GM21717 (cell line): ENCODE results near the gene NAPB.
A peak's percentile ranks its signal among the peaks of the same experiment; 100 is the strongest.
"Not testable (repeated sequence)": the region's sequence is repeated elsewhere in the genome, so short reads cannot be mapped to it uniquely, and the experiment has no call there.

Experiments used
- ATAC-seq: cut with Tn5 transposase; IDR thresholded peaks from one replicate; pipeline ENCODE4 v1.9.1; 2021; ENCODE audit warnings: mild to moderate bottlenecking, moderate library complexity; ENCODE audit not compliant: unreplicated experiment

The NAPB gene

DNA sequence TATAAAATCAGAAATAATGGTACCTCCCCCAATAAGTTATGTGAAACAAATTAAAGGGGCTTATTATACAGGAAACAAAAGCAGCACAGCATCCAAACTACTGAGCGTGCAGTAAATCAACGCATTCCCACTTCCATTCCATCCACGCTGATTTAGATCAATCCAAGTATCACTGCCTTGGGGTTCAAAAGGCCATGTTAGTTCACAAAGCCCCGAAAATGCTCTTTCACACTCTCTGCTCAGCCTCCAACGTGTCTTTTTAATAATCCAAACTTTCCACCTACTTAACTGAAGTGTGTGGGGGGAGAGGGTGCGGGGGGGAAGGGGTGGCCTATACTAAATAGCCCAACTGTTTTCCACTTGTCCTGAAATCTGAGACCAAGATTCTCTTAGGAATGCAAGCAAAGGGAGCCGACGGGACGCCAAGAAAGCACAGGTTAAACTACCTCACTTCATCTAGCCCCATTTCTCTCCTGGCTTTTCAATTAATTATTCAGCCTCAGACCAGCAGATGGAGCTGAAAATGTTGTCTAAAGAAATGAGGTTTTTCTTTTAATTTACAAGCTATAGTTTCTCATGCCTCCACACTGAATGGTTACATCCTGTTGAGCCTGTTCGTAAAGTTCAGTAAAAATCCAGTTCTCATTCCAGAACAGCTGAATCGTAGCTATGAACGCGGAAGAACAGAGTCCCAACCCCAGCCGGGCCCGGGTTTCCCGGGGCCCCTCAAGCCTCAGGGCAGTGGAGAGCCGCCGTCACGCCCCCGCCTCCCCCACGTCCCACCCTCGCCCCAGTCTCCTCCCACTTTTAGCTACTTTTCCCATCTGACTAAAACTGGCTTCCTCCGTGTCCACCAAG, 71.7 kb downstream of the NAPB start:
- ATAC-seq = peak; percentile 36

DNA sequence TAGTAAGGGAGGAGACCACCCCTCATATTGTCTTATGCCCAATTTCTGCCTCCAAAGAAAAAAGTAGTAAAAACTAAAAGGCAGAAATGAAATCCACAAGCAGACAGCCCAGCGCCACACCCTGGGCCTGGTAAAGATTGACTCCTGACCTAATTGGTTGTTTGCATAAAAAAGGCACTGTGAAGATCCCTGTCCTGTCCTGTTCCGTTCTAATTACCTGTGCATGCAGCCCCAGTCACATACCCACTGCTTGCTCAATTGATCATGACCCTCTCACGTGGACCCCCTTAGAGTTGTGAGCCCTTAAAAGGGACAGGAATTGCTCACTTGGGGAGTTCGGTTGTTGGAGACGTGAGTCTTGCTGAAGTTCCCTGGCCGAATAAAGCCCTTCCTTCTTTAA, 72.8 kb downstream of the NAPB start:
- ATAC-seq = not testable (repeated sequence)

DNA sequence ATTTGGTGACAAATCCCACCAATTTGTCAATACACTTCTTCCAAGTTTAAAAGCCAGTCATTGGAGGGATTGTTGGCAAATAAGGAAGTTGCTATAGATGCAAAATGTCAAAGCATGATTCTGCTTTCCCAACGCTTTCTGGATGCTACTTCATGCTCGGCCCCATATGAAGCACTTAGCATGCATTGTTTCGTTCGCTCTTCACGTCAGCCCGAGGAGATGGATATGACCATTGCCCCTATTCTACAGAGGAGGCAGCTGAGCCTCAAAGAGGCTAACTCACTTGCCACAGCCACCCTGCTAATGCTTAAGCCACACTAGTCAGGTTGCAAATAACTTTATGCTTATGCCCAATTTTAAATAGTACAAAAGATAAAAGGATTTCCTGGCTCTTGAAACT, 73.5 kb downstream of the NAPB start:
- ATAC-seq = no peak

DNA sequence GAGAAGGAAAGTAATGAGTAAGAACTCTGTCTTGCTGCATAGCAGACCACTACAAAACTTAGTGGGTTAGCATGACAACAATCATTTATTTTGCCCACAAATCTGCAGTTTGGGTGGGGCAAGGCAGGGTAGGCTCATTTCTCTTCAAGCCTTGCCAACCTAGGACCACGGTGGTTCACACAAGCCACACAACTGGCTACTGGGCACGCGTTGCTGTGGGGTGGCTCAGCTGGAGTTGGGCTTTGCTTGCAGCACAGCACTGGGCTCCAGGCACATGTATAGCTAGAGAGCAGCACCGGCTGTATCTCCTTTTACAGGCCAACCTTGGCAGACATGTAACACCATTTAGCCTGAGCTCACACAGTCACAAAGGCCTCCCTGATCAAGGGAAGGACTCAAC, 75.3 kb downstream of the NAPB start:
- no peak for ATAC-seq

DNA sequence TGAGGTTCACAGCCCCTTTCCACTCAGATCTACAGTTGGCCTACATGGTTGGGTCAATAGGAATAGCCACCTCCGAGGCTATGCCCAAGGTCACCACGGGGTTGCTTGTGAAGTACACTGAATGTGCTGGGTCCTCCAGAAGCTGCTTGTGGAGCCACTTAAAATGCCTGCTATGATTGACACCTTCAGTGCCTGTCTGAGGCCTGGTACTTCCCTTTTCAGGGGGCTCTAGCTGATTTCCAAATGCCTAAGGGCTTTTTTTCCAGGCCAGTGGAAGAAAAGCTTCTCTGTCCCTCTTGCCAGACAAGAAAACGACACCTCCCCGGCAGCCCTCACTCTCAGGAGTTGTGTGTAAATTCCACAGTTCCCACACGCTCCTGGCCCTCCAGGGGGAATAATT, 77.0 kb downstream of the NAPB start:
- ATAC-seq = no peak

DNA sequence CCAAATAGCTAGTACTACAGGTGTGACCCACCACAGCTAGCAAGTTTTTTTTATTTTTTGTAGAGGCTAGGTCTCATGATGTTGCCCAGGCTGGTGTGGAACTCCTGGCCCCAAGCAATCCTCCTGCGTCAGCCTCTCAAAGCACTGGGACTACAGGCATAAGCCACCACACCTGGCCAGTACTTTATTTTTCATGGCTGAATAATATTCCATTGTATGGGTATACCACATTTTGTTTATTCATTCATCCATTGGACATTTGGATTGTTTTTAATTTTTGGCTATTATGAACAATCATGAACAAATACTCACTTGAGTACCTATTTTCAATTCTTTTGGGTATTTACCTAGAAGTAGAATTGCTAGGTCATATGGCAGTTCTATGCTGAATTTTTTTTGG, 77.7 kb downstream of the NAPB start:
- ATAC-seq = no peak

DNA sequence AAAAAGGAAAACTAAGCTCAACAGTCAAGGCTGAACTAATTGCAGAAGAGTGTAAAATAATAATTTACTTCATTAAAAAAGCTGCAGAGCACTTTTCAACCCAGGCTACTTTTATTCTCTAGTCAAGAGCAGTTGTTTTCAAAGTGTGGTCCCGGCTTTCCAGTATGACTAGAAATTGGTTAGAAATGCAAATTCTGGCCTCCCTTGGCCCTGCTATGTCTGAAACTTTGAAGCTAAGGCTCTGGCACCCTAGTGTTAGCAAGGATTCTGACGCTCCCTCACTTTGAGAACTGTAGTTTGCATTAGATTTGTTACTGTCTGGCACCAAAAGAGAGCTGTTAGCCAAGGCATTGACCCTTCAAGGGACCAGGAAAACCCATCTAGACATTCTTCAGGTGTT, 80.2 kb downstream of the NAPB start:
- no peak for ATAC-seq

DNA sequence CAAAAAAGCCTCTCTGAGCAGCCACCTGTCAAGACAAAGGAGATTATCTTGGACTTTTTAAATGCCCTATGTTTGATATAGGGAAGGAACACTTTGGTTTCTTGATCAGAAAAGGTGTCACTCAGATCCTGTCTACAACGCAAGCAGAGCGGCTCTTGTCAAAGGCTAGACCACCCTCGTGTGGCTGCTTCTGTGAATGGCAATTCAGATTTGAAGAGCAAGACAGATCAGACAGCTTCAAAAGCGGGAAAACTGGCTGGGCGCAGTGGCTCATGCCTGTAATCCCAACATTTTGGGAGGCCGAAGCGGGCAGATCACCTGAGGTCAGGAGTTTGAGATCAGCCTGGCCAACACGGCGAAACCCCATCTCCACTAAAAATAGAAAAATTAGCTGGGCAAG, 80.8 kb downstream of the NAPB start:
- no peak for ATAC-seq

DNA sequence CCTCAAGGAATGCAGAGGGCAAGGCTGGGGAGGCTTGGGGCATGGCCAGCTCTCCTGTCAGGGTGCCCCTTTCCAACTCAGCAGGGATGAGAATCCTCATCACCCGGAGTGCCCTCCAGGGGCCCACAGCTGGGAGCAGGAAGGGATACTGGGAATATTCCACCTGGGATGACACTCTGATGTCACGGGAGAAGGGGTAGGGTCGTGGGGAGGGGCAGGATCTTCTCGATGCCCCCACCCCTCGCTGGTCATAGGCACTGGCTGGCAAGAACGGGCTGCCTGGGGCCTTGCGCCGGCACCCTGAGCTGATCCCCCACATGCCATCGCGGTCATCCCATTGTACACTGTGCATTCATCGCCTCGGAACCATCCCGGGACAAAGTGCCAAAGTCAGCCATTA, 81.3 kb downstream of the NAPB start:
- no peak for ATAC-seq

DNA sequence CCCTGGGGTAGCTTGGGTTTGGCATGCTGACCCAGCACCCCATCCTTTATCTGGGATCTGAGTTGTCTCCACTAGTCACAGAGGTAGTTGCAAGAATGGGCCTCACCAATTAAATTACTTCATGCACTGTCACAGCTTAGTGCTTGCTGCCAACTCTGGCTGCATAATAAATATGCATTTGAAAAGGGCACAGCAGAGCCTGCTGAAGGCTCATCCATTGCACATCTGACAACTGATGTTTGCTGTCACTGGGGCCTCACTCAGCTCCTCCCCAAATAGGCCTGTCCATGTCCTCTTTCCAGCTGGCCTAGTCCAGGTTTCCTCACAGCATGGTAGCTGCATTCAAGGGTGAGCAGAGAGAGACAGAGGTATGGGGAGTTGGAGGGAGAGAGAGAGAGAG, 84.0 kb downstream of the NAPB start:
- no peak for ATAC-seq

DNA sequence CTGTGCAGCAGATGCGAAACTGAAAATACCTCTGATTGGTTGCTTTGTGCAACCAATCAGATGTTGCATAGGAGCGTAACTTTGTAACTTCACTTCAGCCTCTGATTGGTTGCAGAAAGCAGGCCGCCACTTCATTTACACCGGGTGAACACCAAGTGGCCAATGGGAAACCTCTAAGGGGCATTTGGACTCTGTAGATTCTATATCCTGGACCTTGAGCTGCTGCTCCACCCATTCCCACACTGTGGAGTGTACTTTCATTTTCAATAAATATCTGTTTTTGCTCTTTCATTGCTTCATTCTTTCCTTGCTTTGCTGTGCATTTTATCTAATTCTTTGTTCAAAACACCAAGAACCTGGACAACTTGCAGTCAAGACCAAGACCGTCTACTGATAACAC, 84.8 kb downstream of the NAPB start:
- ATAC-seq = no peak

DNA sequence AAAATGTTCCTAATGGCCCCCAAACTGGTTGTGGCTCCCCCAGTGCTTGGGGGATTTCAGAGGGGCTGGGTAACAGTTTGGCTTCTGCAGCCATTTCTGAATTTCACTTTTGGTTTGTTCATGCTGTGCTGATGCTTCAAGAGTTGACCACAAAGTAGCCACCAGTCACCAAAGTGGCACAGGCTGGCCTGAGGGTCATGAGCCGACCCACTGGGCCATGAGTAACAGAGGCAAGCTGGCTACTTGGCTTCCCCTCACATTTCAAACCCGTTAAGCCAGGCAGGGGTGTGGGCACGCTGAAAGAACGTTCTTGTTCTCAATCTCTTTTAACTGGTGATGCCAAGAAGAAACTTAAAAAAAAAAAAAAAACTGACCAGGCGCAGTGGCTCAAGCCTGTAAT, 85.8 kb downstream of the NAPB start:
- no peak for ATAC-seq

DNA sequence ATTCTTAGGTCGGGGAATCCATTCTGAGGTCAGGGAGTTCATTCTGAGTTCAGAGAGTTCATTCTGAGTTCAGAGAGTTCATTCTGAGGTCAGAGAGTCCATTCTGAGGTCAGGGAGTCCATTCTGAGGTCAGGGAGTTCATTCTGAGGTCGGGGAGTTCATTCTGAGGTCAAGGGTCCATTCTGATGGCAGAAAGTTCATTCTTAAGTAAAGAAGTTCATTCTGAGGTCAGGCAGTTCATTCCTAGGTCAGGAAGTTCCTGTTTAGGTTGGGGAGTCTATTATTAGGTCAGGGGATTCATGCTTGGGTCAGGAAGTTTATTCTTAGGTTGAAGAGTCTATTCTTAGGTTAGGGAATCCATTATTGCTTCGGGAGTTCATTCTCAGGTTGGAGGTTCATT, 87.2 kb downstream of the NAPB start:
- ATAC-seq = no peak

DNA sequence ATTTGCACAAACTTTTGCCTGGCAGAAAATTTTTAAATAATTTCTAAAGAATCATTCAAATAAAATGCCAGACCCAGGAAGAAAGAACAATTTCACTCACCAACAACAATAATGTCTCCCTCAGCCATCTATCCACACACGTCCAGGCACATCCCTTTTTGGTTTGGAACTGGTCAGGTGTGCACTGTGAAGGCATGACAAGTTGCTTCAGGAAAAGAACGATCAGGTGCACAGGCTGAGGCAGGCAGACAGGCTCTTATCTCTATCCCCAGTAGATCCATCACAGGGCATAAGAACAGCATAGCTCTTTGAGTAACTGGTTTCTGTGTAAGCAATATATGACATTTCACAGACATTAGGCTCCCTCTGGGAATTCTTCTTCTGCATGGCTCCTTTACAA, 88.8 kb downstream of the NAPB start:
- no peak for ATAC-seq

DNA sequence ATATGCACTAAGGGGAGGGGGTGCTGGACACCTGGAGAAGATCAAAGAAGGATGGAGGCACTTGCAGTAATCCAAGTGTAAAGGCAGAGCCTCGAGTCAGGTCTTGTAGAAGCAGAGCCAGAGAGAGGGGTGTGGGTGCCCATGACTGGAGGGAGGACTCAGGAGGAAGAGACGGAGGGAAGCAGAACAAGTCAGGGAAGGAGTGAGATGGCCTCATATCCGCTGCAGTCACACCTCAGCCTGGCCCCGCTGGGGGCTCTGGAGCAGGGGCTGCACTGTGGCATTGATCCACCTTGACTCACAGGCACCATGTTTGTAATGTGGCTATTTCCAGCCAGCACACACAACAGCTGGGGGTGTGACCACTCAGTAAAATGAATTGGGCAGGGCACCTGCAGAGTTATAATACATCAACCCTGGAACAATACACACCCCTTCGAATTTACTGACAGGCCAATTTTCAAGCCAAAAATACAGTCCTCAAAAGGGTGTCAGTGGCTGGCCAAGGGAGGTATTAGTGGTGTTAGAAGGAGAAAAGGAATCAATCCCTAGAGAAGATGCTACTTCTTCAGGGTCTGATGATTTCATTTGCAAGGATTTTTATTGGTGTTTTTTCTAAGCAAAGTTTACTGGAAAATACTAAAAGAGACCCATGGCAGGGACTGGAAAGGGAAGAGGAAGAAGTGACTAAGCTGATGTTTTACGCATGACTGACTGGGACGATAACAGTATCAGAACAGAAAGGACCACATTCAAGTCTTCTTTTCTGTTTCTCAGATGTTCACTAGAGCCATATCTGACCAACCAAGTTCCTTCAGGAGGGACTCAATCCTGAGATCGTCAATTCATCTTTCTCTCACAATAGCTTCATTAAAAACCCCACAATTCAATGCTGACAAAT, 89.6 kb downstream of the NAPB start:
- no peak for ATAC-seq

DNA sequence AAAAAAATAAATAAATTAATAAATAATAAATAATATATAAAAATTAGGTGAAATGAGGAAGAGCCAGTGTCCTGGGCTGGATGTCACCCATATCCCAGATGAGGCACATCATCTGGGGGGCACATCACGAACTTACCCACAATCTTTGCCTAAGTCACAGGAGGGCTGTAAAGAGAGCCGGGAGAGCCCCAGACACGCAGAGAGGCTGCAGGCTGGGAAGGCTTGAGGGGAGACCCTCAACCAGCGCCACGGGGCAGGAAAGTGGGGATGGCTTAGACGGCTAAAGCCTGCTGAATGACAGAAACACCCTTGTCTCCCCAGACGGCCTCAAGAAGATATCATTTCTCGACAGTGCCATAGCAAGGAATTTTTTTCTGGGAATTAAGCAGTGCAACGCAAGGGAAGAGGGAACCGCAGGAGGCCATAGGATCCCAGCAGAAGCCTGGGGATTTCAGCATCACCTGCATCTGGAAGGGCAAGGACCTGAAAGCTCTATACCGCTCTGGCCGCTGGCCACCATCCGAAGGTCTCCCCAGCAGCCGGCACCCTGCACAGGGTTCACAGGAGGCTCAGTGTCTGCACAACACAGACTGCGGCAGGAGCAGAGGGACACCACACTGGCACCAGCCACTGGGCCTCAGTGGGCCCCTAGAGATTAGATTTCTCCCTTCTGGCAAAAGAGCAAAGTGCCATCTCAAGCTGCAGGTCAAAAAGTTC, 93.5 kb downstream of the NAPB start:
- no peak for ATAC-seq

DNA sequence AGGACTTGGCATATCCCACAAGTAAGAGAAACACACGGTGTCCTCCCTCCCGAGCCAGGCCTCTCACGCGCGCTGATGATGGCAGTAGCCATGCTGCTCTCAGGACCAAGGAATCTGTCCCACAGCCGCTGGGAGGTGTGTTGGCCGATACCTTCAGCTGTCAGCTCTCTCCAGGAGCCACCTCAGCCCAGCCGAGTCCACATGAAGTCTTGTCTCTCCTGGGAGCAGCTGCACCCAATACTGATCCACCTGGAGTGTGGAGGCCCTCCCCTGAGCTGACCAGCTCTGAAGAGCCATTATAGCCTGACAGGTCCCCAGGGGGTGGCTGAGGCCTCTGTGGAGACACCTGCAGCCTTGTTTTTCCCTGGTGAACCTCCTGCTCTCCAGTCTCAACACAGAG, 94.5 kb downstream of the NAPB start:
- ATAC-seq = no peak

DNA sequence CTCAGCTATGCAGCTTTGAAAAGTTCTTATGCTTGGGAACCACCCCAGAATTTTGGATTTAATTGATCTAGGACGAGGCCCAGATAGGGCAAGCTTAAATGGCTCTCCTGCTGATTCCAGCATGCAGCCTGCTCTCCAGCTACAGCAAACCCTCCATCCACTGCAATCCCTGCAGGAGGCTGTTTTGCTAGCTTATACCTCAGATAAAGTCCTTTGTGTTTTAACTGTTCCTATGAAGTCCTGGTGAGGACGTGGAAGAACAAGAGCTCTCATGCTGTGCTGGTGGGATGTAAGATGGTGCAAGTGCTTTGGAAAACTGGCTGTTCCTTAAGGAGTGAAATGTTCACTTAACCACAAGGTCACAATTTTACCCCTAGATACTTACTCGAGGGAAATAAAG, 96.2 kb downstream of the NAPB start:
- ATAC-seq = no peak
